Esophagus muscularis mucosa (tissue), 3 donors: ENCODE results near the gene ZNF423.

Experiments used
- CTCF ChIP-seq, 3 experiments: fragments of 200-600 bp in 2 of 3; fragments of 450-650 bp in 1 of 3; sonication (generic) in 2 of 3; IDR thresholded peaks; one replicate each; pipeline ENCODE4 v1.5.1; 2017 to 2019; ENCODE audit warnings: antibody characterized with exemption in 3 of 3, mild to moderate bottlenecking in 2 of 3, moderate library complexity in 1 of 3
- POLR2A ChIP-seq: fragments of 450-650 bp; IDR thresholded peaks from one replicate; pipeline ENCODE4 v1.6.1; 2017; ENCODE audit warnings: antibody characterized with exemption, moderate library complexity, mild to moderate bottlenecking, low read depth
- POLR2AphosphoS5 ChIP-seq, 2 donors: sonication (generic); formaldehyde crosslinking; IDR thresholded peaks; one replicate each; pipeline ENCODE4 v1.6.1; 2017; ENCODE audit warnings: antibody characterized with exemption in 2 of 2

- TF ChIP-seq CTCF (IDR thresholded peaks at IDR 0.05) (no peak), POLR2A (no peak), POLR2AphosphoS5 (IDR thresholded peaks at IDR 0.05) (no peak)
These were observed 279.8 kb downstream of the ZNF423 start for GRCh38 chr16:49576173-49576494.
